Measurements from ENCODE around the gene UCN3. TPM values are rescaled to one million over a fixed set of nuclear protein-coding genes. Genes with fewer than 3 reads are reported as not detected.
"Not testable (repeated sequence)": the region's sequence is repeated elsewhere in the genome, so short reads cannot be mapped to it uniquely, and the experiment has no call there.

Gene UCN3
- total RNA-seq, 2 experiments from 2014 or later: not detected

GRCh38 chr10:5369362-5370158, 4.8 kb downstream of the UCN3 start:
- no peaks in the 10 kb centered on the region for H3K4me1 Mint-ChIP-seq
- ChIA-PET CTCF (interaction anchor here (0.8 kb wide), 1 partner anchor 27 kb away, joined by 4 read pairs; no protein-coding TSS in a partner anchor), POLR2A (no interaction called here)
- peaks cover 10% of the 10 kb centered on the region for H3K9me3 Mint-ChIP-seq (ENCODE audit: low read depth)
- no peak overlapping the region for H3K27ac Mint-ChIP-seq
- no peak overlapping the region for H3K4me3 Mint-ChIP-seq
- no peak for DNase-seq
- H3K36me3 Mint-ChIP-seq (ENCODE audit: low read depth): no peaks in the 10 kb centered on the region
- H3K27me3 Mint-ChIP-seq: peaks cover 3% of the 10 kb centered on the region
- ATAC-seq: no peak
- intact Hi-C loops (cut with DNase I, micrococcal nuclease): no loop called here

GRCh38 chr10:5370493-5371352, 6.0 kb downstream of the UCN3 start:
- intact Hi-C loops (cut with DNase I, micrococcal nuclease): no loop called here
- no peak for ATAC-seq
- CTCF ChIA-PET: no interaction called here
- Mint-ChIP-seq H3K9me3 (ENCODE audit: low read depth) (peaks cover 10% of the 10 kb centered on the region), H3K27ac (no peak overlapping the region), H3K27me3 (peaks cover 3% of the 10 kb centered on the region), H3K4me3 (no peak overlapping the region), H3K36me3 (ENCODE audit: low read depth) (no peaks in the 10 kb centered on the region), H3K4me1 (no peaks in the 10 kb centered on the region)
- POLR2A ChIA-PET: no interaction called here
- no peak for DNase-seq

GRCh38 chr10:5373307-5373706, 8.5 kb downstream of the UCN3 start:
- H3K4me1 Mint-ChIP-seq: no peaks in the 10 kb centered on the region
- H3K4me3 Mint-ChIP-seq: no peak overlapping the region
- ATAC-seq (no peak), DNase-seq (no peak)
- H3K9me3 Mint-ChIP-seq (ENCODE audit: low read depth): peaks cover 10% of the 10 kb centered on the region
- ChIA-PET CTCF (no interaction called here), POLR2A (no interaction called here)
- intact Hi-C loops (cut with DNase I, micrococcal nuclease): no loop called here
- H3K36me3 Mint-ChIP-seq (ENCODE audit: low read depth): no peaks in the 10 kb centered on the region
- H3K27me3 Mint-ChIP-seq: peaks cover 3% of the 10 kb centered on the region
- H3K27ac Mint-ChIP-seq: no peak overlapping the region

- peaks cover 10% of the 10 kb centered on the region for H3K9me3 Mint-ChIP-seq (ENCODE audit: low read depth)
- ChIA-PET CTCF (no interaction called here), POLR2A (no interaction called here)
- intact Hi-C loops (cut with DNase I, micrococcal nuclease): no loop called here
- no peak for ATAC-seq
- no peak for DNase-seq
- H3K4me3 Mint-ChIP-seq: no peak overlapping the region
- H3K27ac Mint-ChIP-seq: no peak overlapping the region
- no peaks in the 10 kb centered on the region for H3K36me3 Mint-ChIP-seq (ENCODE audit: low read depth)
- peaks cover 3% of the 10 kb centered on the region for H3K27me3 Mint-ChIP-seq
- H3K4me1 Mint-ChIP-seq: no peaks in the 10 kb centered on the region
Measured at GRCh38 chr10:5373891-5374611, 9.3 kb downstream of the UCN3 start.

GRCh38 chr10:5376450-5376849, 11.7 kb downstream of the UCN3 start:
- H3K4me3 Mint-ChIP-seq: no peak overlapping the region
- no peaks in the 10 kb centered on the region for H3K36me3 Mint-ChIP-seq (ENCODE audit: low read depth)
- intact Hi-C loops (cut with DNase I, micrococcal nuclease): no loop called here
- ChIA-PET CTCF (no interaction called here), POLR2A (no interaction called here)
- ATAC-seq (no peak), DNase-seq (no peak)
- no peak overlapping the region for H3K27ac Mint-ChIP-seq
- peaks cover 5% of the 10 kb centered on the region for H3K9me3 Mint-ChIP-seq (ENCODE audit: low read depth)
- no peaks in the 10 kb centered on the region for H3K4me1 Mint-ChIP-seq
- peaks cover 3% of the 10 kb centered on the region for H3K27me3 Mint-ChIP-seq

GRCh38 chr10:5379202-5379601, 14.4 kb downstream of the UCN3 start:
- H3K9me3 Mint-ChIP-seq (ENCODE audit: low read depth); H3K27ac Mint-ChIP-seq; H3K4me1 Mint-ChIP-seq; intact Hi-C loops (cut with DNase I, micrococcal nuclease); ATAC-seq; H3K4me3 Mint-ChIP-seq; H3K36me3 Mint-ChIP-seq (ENCODE audit: low read depth); DNase-seq; H3K27me3 Mint-ChIP-seq; POLR2A ChIA-PET: not testable (repeated sequence)
- CTCF ChIA-PET: interaction anchor here (1.2 to 2.1 kb wide), 3 partner anchors 11 to 529 kb away, joined by 3 to 6 read pairs (median 3); no protein-coding TSS in a partner anchor

GRCh38 chr10:5380395-5380794, 15.6 kb downstream of the UCN3 start:
- DNase-seq; ATAC-seq; H3K36me3 Mint-ChIP-seq (ENCODE audit: low read depth); H3K27ac Mint-ChIP-seq; POLR2A ChIA-PET; H3K4me3 Mint-ChIP-seq; H3K9me3 Mint-ChIP-seq (ENCODE audit: low read depth); H3K27me3 Mint-ChIP-seq; H3K4me1 Mint-ChIP-seq: not testable (repeated sequence)
- intact Hi-C loops (cut with DNase I, micrococcal nuclease): loop anchor here in 1 of 2 experiments (5.0 kb wide), 1 partner anchor 288 kb away; the partner anchor contains the start of gene AKR1C3
- CTCF ChIA-PET: interaction anchor here (0.5 to 2.1 kb wide), 8 partner anchors 12 to 565 kb away, joined by 3 to 6 read pairs (median 3); partner anchors contain the start of gene TUBAL3

- ATAC-seq: no peak
- ChIA-PET POLR2A (no interaction called here), CTCF (interaction anchor here (0.5 to 2.1 kb wide), 5 partner anchors 17 to 566 kb away, joined by 3 to 6 read pairs (median 3); partner anchors contain the start of gene TUBAL3)
- no peaks in the 10 kb centered on the region for H3K27me3 Mint-ChIP-seq
- H3K27ac Mint-ChIP-seq: no peak overlapping the region
- intact Hi-C loops (cut with DNase I, micrococcal nuclease): loop anchor here in 1 of 2 experiments (5.0 kb wide), 1 partner anchor 289 kb away; the partner anchor contains the start of gene AKR1C3
- no peak for DNase-seq
- H3K9me3 Mint-ChIP-seq (ENCODE audit: low read depth): peaks cover 5% of the 10 kb centered on the region
- no peaks in the 10 kb centered on the region for H3K36me3 Mint-ChIP-seq (ENCODE audit: low read depth)
- no peak overlapping the region for H3K4me3 Mint-ChIP-seq
- no peaks in the 10 kb centered on the region for H3K4me1 Mint-ChIP-seq
Measured at GRCh38 chr10:5381187-5381586, 16.4 kb downstream of the UCN3 start.

GRCh38 chr10:5385224-5385623, 20.5 kb downstream of the UCN3 start:
- CTCF ChIA-PET: interaction anchor here (0.6 kb wide), 1 partner anchor 291 kb away, joined by 3 read pairs; no protein-coding TSS in a partner anchor
- Mint-ChIP-seq H3K9me3 (ENCODE audit: low read depth) (peaks cover 14% of the 10 kb centered on the region), H3K27me3 (peaks cover 4% of the 10 kb centered on the region), H3K27ac (no peak overlapping the region), H3K4me3 (no peak overlapping the region), H3K36me3 (ENCODE audit: low read depth) (no peaks in the 10 kb centered on the region), H3K4me1 (no peaks in the 10 kb centered on the region)
- intact Hi-C loops (cut with DNase I, micrococcal nuclease): no loop called here
- no peak for ATAC-seq
- no peak for DNase-seq
- POLR2A ChIA-PET: no interaction called here

GRCh38 chr10:5387169-5387568, 22.4 kb downstream of the UCN3 start:
- Mint-ChIP-seq H3K4me1 (no peaks in the 10 kb centered on the region), H3K27me3 (peaks cover 4% of the 10 kb centered on the region), H3K36me3 (ENCODE audit: low read depth) (no peaks in the 10 kb centered on the region), H3K9me3 (ENCODE audit: low read depth) (peaks cover 28% of the 10 kb centered on the region), H3K27ac (no peak overlapping the region), H3K4me3 (no peak overlapping the region)
- DNase-seq (no peak), ATAC-seq (peak; percentile 60)
- intact Hi-C loops (cut with DNase I, micrococcal nuclease): no loop called here
- POLR2A ChIA-PET: no interaction called here
- CTCF ChIA-PET: interaction anchor here (0.9 to 1.6 kb wide), 3 partner anchors 17 to 537 kb away, joined by 3 to 8 read pairs (median 4); partner anchors contain the start of gene TUBAL3

- Mint-ChIP-seq H3K27me3 (peaks cover 4% of the 10 kb centered on the region), H3K36me3 (ENCODE audit: low read depth) (no peaks in the 10 kb centered on the region), H3K9me3 (ENCODE audit: low read depth) (peaks cover 28% of the 10 kb centered on the region), H3K4me1 (no peaks in the 10 kb centered on the region), H3K27ac (no peak overlapping the region), H3K4me3 (no peak overlapping the region)
- POLR2A ChIA-PET: no interaction called here
- ATAC-seq (no peak), DNase-seq (no peak)
- CTCF ChIA-PET: interaction anchor here (0.7 kb wide), 1 partner anchor 233 kb away, joined by 3 read pairs; no protein-coding TSS in a partner anchor
- intact Hi-C loops (cut with DNase I, micrococcal nuclease): no loop called here
Measured at GRCh38 chr10:5390607-5391205, 25.9 kb downstream of the UCN3 start.

Data from activated CD4-positive, alpha-beta T cell treated with anti-CD3 and anti-CD28 coated beads for 36 hours (primary cell).